CD4-positive, alpha-beta T cell treated with Interleukin-6 at 100 ng/mL for 8 hours (primary cell): ENCODE data around the gene TNS1.

Experiments
- DNase-seq: peaks from one replicate; pipeline ENCODE4 v3.0.0-alpha.2; 2020; ENCODE audit warnings: mixed read lengths, low spot score

Gene TNS1

GRCh38 chr2:217942731-217943335, 60.0 kb downstream of the TNS1 start:
- no peak for DNase-seq

GRCh38 chr2:217941886-217942728, 60.7 kb downstream of the TNS1 start:
- DNase-seq = no peak

- no peak for DNase-seq
Observed at GRCh38 chr2:217941339-217941738, 61.5 kb downstream of the TNS1 start.

- no peak for DNase-seq
Observed at GRCh38 chr2:217940261-217941220, 62.3 kb downstream of the TNS1 start.

- DNase-seq = no peak
Observed at GRCh38 chr2:217939629-217940245, 63.1 kb downstream of the TNS1 start.

- DNase-seq = no peak
Observed at GRCh38 chr2:217939220-217939619, 63.6 kb downstream of the TNS1 start.

- no peak for DNase-seq
Observed at GRCh38 chr2:217938036-217938435, 64.8 kb downstream of the TNS1 start.

GRCh38 chr2:217937446-217937845, 65.3 kb downstream of the TNS1 start:
- no peak for DNase-seq

- DNase-seq = no peak
Observed at GRCh38 chr2:217936952-217937351, 65.8 kb downstream of the TNS1 start.

GRCh38 chr2:217935901-217936684, 66.7 kb downstream of the TNS1 start:
- DNase-seq = no peak

GRCh38 chr2:217935235-217935879, 67.4 kb downstream of the TNS1 start:
- no peak for DNase-seq

GRCh38 chr2:217934321-217935131, 68.3 kb downstream of the TNS1 start:
- DNase-seq = no peak

GRCh38 chr2:217933617-217933993, 69.2 kb downstream of the TNS1 start:
- no peak for DNase-seq

- no peak for DNase-seq
Observed at GRCh38 chr2:217932803-217933616, 69.8 kb downstream of the TNS1 start.

- DNase-seq = no peak
Observed at GRCh38 chr2:217931846-217932560, 70.8 kb downstream of the TNS1 start.

- DNase-seq = no peak
Observed at GRCh38 chr2:217930761-217931563, 71.8 kb downstream of the TNS1 start.
